Astrocyte (in vitro differentiated cells and primary cell): ENCODE results near the gene INAVA.

Experiments
- CTCF ChIP-seq: IDR thresholded peaks from 2 replicates; pipeline ENCODE4 v1.5.1; 2011; ENCODE audit warnings: low read depth, mild to moderate bottlenecking, inconsistent platforms, low read length, moderate library complexity; ENCODE audit not compliant: insufficient read depth
- EZH2 ChIP-seq: IDR thresholded peaks from 2 replicates; pipeline ENCODE4 v1.6.1; 2012; ENCODE audit warnings: mild to moderate bottlenecking, low read length, inconsistent platforms; ENCODE audit not compliant: insufficient read depth

- TF ChIP-seq EZH2 (no peak), CTCF (no peak)
Observed at GRCh38 chr1:200887772-200888348, 6.8 kb upstream of the INAVA start.
